GM10266 (cell line): ENCODE data around the gene CAB39L.

Experiments
- DNase-seq: peaks from one replicate; pipeline ENCODE4 v3.0.0; 2012; ENCODE audit errors: extremely low spot score
- CTCF ChIP-seq: IDR thresholded peaks from 2 replicates; pipeline ENCODE4 v1.5.1; 2012; ENCODE audit warnings: mild to moderate bottlenecking, low read depth; ENCODE audit not compliant: control insufficient read depth, insufficient read depth; ENCODE audit errors: missing control alignments

CAB39L gene

GRCh38 chr13:49400755-49401659 is 42.9 kb downstream of the CAB39L start:
- peak; percentile 22 for DNase-seq
- no peak for TF ChIP-seq CTCF

- no peak for TF ChIP-seq CTCF
- no peak for DNase-seq
These were observed 43.9 kb downstream of the CAB39L start for GRCh38 chr13:49399801-49400472.

GRCh38 chr13:49395878-49396380 is 47.9 kb downstream of the CAB39L start:
- no peak for TF ChIP-seq CTCF

GRCh38 chr13:49395451-49395865 is 48.4 kb downstream of the CAB39L start:
- no peak for TF ChIP-seq CTCF
- no peak for DNase-seq

More at GRCh38 chr13:49395878-49396380, 47.9 kb downstream of the CAB39L start:
- DNase-seq, result no peak

GRCh38 chr13:49388091-49388635 is 55.7 kb downstream of the CAB39L start:
- DNase-seq, result no peak
- TF ChIP-seq CTCF, result no peak

GRCh38 chr13:49386664-49387063 is 57.2 kb downstream of the CAB39L start:
- DNase-seq, result no peak
- no peak for TF ChIP-seq CTCF

GRCh38 chr13:49376121-49376520 is 67.7 kb downstream of the CAB39L start:
- DNase-seq, result no peak
- TF ChIP-seq CTCF, result no peak
